ENCODE measurements around the gene RARA. TPM values are rescaled to one million over a fixed set of nuclear protein-coding genes. Genes with fewer than 3 reads are reported as not detected.
"Not testable (repeated sequence)": the region's sequence is repeated elsewhere in the genome, so short reads cannot be mapped to it uniquely, and the experiment has no call there.

RARA gene
- total and polyA plus RNA-seq, 12 donors = 11.2 to 34.0 (median 18.9) TPM

- intact Hi-C loops (cut with DNase I) = loop anchor here in 9 of 10 donors (5.0 to 10.0 kb wide), 8 partner anchors 113 to 263 kb away; partner anchors contain the start of genes TOP2A (in 6 of the 9) and CCR7 (in 1 of the 9)
- Histone ChIP-seq H3K36me3 (peaks cover 0 to 20% (median 0%) of the 10 kb centered on the region in 9 donors), H3K9me3 (no peaks in the 10 kb centered on the region), H3K27ac (no peak overlapping the region), H3K4me1 (peaks cover 0 to 68% (median 39%) of the 10 kb centered on the region in 9 donors), H3K27me3 (no peaks in the 10 kb centered on the region), H3K4me3 (no peak overlapping the region)
- DNase-seq = no peak
- ATAC-seq = no peak
- 53 to 68% methylated on average over 4 of the region's 4 CpGs for WGBS, 2 donors
- TF ChIP-seq, protein P1, sequence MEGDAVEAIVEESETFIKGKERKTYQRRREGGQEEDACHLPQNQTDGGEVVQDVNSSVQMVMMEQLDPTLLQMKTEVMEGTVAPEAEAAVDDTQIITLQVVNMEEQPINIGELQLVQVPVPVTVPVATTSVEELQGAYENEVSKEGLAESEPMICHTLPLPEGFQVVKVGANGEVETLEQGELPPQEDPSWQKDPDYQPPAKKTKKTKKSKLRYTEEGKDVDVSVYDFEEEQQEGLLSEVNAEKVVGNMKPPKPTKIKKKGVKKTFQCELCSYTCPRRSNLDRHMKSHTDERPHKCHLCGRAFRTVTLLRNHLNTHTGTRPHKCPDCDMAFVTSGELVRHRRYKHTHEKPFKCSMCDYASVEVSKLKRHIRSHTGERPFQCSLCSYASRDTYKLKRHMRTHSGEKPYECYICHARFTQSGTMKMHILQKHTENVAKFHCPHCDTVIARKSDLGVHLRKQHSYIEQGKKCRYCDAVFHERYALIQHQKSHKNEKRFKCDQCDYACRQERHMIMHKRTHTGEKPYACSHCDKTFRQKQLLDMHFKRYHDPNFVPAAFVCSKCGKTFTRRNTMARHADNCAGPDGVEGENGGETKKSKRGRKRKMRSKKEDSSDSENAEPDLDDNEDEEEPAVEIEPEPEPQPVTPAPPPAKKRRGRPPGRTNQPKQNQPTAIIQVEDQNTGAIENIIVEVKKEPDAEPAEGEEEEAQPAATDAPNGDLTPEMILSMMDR (IDR thresholded peaks at IDR 0.05) = peak in 7 of 9 donors; percentile 20 to 52 (median 44)
Measured at GRCh38 chr17:40301315-40301714, 7.7 kb upstream of the RARA start.

DNA sequence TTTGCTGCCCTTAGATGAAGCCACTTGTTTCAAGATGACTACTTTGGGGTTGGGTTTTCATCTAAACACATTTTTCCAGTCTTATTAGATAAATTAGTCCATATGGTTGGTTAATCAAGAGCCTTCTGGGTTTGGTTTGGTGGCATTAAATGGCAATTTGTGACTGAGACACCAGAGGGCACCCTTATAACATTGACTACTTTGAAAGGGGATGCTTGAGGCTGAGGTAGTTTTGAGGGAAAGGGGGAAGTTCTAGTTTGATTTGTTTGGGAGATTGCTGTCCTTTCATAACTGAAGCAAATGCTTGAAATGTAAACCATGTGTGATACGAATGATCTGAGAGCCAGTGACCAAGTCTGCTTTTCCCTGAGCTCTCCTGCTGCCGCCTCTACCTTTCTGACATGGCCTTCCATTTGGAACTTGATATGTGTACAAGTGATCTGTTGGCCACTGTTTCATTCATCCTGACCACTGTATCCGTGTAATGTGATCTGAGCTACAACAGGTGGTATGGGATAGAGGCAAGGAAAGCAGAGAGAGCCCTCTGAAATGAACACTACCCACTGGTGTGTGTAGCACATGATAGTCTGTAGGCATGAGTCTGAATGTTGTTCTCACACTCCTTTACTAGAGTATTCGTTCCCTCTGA, 5.8 kb upstream of the RARA start:
- Histone ChIP-seq H3K9me3 (no peaks in the 10 kb centered on the region), H3K27ac (peak overlapping the region in 6 of 10 donors; percentile 14 to 76 (median 22)), H3K4me3 (no peak overlapping the region), H3K36me3 (peaks cover 0 to 20% (median 0%) of the 10 kb centered on the region in 9 donors), H3K27me3 (no peaks in the 10 kb centered on the region), H3K4me1 (peaks cover 5 to 70% (median 51%) of the 10 kb centered on the region in 9 donors)
- peak in 7 of 8 donors; percentile 51 to 72 (median 65) for ATAC-seq
- TF ChIP-seq, protein P1 (IDR thresholded peaks at IDR 0.05) = peak; percentile 43 to 89 (median 81)
- WGBS, 2 donors = 42 to 43% methylated on average over 4 of the region's 4 CpGs
- DNase-seq = peak in 1 of 2 donors; percentile 71
- intact Hi-C loops (cut with DNase I) = loop anchor here (1.0 to 10.0 kb wide), 13 partner anchors 50 to 262 kb away; partner anchors contain the start of genes TOP2A (in 6 of the 10) and CCR7 (in 1 of the 10)

DNA sequence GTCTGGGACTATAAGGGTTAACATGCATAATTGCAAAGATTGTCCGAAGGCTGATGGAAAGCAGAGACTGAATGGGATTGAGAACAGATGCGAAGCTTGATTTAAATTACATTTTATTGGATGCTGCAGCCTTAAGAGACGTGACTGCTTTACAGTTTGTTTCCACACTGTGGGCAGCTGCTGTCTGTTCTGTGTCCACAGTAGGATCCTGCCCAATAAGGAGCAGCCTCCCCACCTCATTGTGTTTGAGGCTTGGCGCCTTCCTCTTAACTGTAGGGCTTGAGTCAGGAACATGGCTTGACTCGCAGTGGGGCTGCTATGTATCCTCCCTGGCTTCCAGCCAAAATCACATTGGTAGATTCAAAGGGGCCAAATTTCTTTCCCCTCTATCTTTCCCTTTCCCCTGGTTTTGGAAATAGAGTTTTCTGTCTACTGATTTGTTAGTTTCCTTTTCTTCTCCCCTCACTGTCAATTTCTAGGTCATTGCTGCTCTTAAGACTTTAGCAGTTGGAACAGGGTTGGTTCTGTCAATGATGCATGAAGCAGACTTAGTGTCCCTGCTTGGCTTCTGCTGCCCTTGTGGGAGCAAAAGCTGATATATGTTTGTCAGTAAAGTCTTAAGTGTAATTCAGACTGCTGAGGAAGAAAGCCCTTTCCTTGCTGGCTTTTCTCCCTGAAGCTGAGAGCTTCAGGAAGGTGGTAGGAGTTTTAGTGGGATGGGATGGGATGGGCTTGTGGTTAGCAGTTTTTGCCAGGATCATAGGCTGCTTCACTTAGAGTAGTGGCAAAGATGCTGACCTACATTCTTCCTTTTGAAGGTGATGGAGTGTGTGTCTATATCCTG, 5.0 kb upstream of the RARA start:
- no peaks in the 10 kb centered on the region for H3K9me3 ChIP-seq
- ATAC-seq = peak; percentile 48 to 73 (median 63)
- DNase-seq = no peak
- no peak overlapping the region for H3K4me3 ChIP-seq
- no peaks in the 10 kb centered on the region for H3K27me3 ChIP-seq
- TF ChIP-seq, protein P1 (IDR thresholded peaks at IDR 0.05) = no peak
- peaks cover 8 to 70% (median 51%) of the 10 kb centered on the region in 9 donors for H3K4me1 ChIP-seq
- WGBS, 2 donors = 39 to 44% methylated on average over 5 of the region's 5 CpGs
- peaks cover 0 to 20% (median 0%) of the 10 kb centered on the region in 9 donors for H3K36me3 ChIP-seq
- intact Hi-C loops (cut with DNase I) = loop anchor here (1.0 to 10.0 kb wide), 13 partner anchors 49 to 261 kb away; partner anchors contain the start of genes TOP2A (in 6 of the 10) and CCR7 (in 1 of the 10)
- peak overlapping the region in 7 of 10 donors; percentile 14 to 76 (median 41) for H3K27ac ChIP-seq

- not testable (repeated sequence) for H3K4me3 ChIP-seq, H3K27me3 ChIP-seq, DNase-seq, H3K9me3 ChIP-seq
- ATAC-seq = peak in 2 of 8 donors; percentile 6 to 32
- 73 to 93% methylated on average over 5 of the region's 5 CpGs for WGBS, 2 donors
- peaks cover 0 to 20% (median 0%) of the 10 kb centered on the region in 9 donors for H3K36me3 ChIP-seq
- intact Hi-C loops (cut with DNase I) = loop anchor here in 9 of 10 donors (5.0 to 10.0 kb wide), 8 partner anchors 110 to 260 kb away; partner anchors contain the start of genes TOP2A (in 6 of the 9) and CCR7 (in 1 of the 9)
- H3K27ac ChIP-seq = peak overlapping the region in 5 of 10 donors; percentile 8 to 76 (median 23)
- H3K4me1 ChIP-seq = peaks cover 11 to 70% (median 51%) of the 10 kb centered on the region in 9 donors
Measured at GRCh38 chr17:40304552-40304863, 4.5 kb upstream of the RARA start.

DNA sequence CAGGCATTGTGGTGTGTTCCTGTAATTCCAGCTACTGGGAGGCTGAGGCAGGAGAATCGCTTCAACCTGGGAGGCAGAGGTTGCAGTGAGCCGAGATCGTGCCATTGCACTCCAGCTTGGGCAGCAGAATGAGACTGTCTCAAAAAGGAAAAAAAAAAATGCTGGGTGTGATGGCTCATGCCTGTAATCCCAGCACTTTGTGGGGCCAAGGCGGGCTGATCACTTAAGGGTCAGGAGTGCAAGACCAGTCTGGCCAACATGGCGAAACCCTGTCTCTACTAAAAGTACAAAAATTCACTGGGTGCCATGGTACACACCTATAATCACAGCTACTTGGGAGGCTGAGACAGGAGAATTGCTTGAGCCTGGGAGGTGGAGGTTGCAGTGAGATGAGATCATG, 4.1 kb upstream of the RARA start:
- H3K27me3 ChIP-seq, DNase-seq, ATAC-seq, H3K9me3 ChIP-seq, H3K4me3 ChIP-seq: not testable (repeated sequence)
- Histone ChIP-seq H3K4me1 (peaks cover 14 to 70% (median 51%) of the 10 kb centered on the region in 9 donors), H3K36me3 (peaks cover 0 to 20% (median 0%) of the 10 kb centered on the region in 9 donors), H3K27ac (peak overlapping the region in 4 of 10 donors; percentile 8 to 76 (median 18))
- intact Hi-C loops (cut with DNase I) = loop anchor here in 9 of 10 donors (5.0 to 10.0 kb wide), 8 partner anchors 110 to 260 kb away; partner anchors contain the start of genes TOP2A (in 7 of the 9) and CCR7 (in 1 of the 9)
- WGBS, 2 donors = 99% methylated on average over 5 of the region's 5 CpGs
